Stimulated activated CD4-positive, alpha-beta T cell treated with anti-CD3 and anti-CD28 coated beads, TNF-alpha, amount 100 ng/mL, for 48 hours (primary cell): ENCODE results near the gene NAV1.
"Not testable (repeated sequence)": the region's sequence is repeated elsewhere in the genome, so short reads cannot be mapped to it uniquely, and the experiment has no call there.

ENCODE experiments used
- DNase-seq, 3 donors: peaks; one replicate each; pipeline ENCODE4 v3.0.0-alpha.2; 2020; ENCODE audit warnings: low read depth in 3 of 3

NAV1 gene

GRCh38 chr1:201544710-201545109 lies 5.8 kb downstream of the NAV1 start:
- no peak for DNase-seq

- no peak for DNase-seq
Observed at GRCh38 chr1:201545851-201546492, 7.0 kb downstream of the NAV1 start.

- DNase-seq: not testable (repeated sequence)
Observed at GRCh38 chr1:201549522-201549921, 10.6 kb downstream of the NAV1 start.

GRCh38 chr1:201551096-201551495 lies 12.2 kb downstream of the NAV1 start:
- no peak for DNase-seq

GRCh38 chr1:201551877-201552731 lies 13.2 kb downstream of the NAV1 start:
- DNase-seq: no peak

- DNase-seq: no peak
Observed at GRCh38 chr1:201552941-201553351, 14.0 kb downstream of the NAV1 start.

- no peak for DNase-seq
Observed at GRCh38 chr1:201553496-201554189, 14.7 kb downstream of the NAV1 start.

GRCh38 chr1:201554190-201554600 lies 15.3 kb downstream of the NAV1 start:
- DNase-seq: no peak

GRCh38 chr1:201554789-201555592 lies 16.1 kb downstream of the NAV1 start:
- no peak for DNase-seq

GRCh38 chr1:201555593-201555945 lies 16.6 kb downstream of the NAV1 start:
- no peak for DNase-seq

GRCh38 chr1:201556841-201557571 lies 18.1 kb downstream of the NAV1 start:
- DNase-seq: no peak

GRCh38 chr1:201557572-201557958 lies 18.6 kb downstream of the NAV1 start:
- no peak for DNase-seq

- peak; percentile 44 to 66 (median 48) for DNase-seq
Observed at GRCh38 chr1:201559679-201560162, 20.8 kb downstream of the NAV1 start.

GRCh38 chr1:201560328-201561194 lies 21.6 kb downstream of the NAV1 start:
- no peak for DNase-seq

- no peak for DNase-seq
Observed at GRCh38 chr1:201561195-201561564, 22.3 kb downstream of the NAV1 start.

- no peak for DNase-seq
Observed at GRCh38 chr1:201561601-201562000, 22.7 kb downstream of the NAV1 start.

GRCh38 chr1:201562257-201562656 lies 23.3 kb downstream of the NAV1 start:
- DNase-seq: no peak

GRCh38 chr1:201562659-201563405 lies 23.9 kb downstream of the NAV1 start:
- DNase-seq: no peak

- DNase-seq: no peak
Observed at GRCh38 chr1:201563406-201563780, 24.5 kb downstream of the NAV1 start.
